ENCODE results near the gene SERTAD2.

DNA sequence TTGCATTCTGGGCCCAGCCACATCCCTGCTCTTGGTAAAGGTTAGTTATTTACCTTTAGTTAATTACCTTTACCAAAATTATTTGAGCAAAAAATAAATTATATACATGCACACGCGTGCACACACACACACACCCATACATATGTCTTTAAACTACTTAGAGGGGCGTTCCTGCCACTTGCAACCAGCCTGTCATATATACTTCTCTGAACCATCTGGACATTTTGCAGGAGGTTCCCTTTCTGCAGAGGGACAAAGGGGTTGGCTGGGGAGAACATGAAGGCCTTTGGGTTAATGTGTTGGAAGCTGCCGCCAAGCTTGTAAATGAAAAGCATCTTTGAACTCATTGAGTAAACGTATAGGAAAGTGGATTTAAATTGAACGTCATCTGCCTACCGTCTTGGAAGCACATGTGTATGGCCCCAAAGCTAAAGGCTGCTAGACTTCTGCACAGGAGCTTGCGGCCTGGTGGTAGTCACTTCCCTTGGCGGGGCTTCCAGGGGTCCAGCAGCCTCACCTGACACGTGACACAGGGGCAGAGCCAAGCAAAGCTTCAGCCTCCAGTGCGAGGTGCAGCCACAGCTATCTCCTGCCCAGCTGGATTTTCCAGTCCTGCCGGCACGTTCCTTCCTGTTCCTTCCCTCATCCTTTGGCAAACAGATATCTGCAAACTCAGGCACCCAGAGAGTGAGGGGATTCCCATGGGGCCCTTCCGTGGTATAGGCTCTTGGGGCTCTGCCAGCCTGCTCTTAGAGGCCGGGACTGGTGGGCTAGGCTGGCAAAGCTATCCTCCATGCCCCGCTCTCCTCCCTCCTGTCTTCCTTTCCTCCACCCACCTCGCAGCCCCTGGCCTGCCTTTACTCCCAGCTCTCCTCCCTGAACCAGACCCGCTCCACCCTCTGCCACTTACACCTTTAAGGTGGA, 46.1 kb downstream of the SERTAD2 start:
- TF ChIP-seq POLR2A (IDR thresholded peaks at IDR 0.05) (no peak), CTCF (IDR thresholded peaks at IDR 0.05) (no peak)

Data from right lobe of liver (tissue), 4 donors.